Measurements from ENCODE around the gene OPCML.

Gene OPCML

DNA sequence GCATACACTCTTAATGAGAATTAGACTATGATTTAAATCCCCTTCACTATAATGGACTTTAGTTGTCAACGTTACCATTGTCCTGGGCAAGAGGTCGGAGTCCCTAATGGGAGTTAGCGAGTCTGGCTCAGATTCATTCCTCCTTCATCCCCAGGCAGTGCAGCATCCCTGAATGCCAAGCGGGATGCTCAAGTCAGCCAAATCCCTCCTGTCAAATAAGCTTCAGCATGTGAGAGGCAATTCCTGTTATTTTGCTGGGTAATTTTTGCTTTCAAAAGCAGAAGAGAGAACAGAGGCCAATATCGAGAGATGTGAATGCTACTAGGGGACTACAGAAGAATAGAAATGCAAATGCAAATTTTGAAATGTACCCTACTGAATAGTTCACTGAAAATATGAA, 186.2 kb downstream of the OPCML start:
- Histone ChIP-seq H4K20me1 (ENCODE audit: control insufficient read depth, insufficient read depth, low read depth, low read length) (no peaks in the 10 kb centered on the region), H3K4me2 (ENCODE audit: low read length) (no peak overlapping the region), H3K4me3 (ENCODE audit: low read length) (no peak overlapping the region), H3K4me1 (ENCODE audit: control insufficient read depth, low read length) (no peaks in the 10 kb centered on the region), H3F3A (ENCODE audit: control insufficient read depth, insufficient read depth) (no peaks in the 10 kb centered on the region), H3K27me3 (ENCODE audit: control insufficient read depth, low read length) (no peaks in the 10 kb centered on the region), H3K9me3 (ENCODE audit: control insufficient read depth, insufficient read depth, low read length) (no peaks in the 10 kb centered on the region), H3K36me3 (ENCODE audit: control insufficient read depth, low read length) (no peaks in the 10 kb centered on the region), H3K9me2 (replicated peaks; ENCODE audit: control insufficient read depth, low read length) (no peaks in the 10 kb centered on the region), H3K27ac (ENCODE audit: low read depth, low read length) (no peak overlapping the region), H3K79me2 (ENCODE audit: control insufficient read depth, low read length) (no peaks in the 10 kb centered on the region)
- TF ChIP-seq, protein P1, sequence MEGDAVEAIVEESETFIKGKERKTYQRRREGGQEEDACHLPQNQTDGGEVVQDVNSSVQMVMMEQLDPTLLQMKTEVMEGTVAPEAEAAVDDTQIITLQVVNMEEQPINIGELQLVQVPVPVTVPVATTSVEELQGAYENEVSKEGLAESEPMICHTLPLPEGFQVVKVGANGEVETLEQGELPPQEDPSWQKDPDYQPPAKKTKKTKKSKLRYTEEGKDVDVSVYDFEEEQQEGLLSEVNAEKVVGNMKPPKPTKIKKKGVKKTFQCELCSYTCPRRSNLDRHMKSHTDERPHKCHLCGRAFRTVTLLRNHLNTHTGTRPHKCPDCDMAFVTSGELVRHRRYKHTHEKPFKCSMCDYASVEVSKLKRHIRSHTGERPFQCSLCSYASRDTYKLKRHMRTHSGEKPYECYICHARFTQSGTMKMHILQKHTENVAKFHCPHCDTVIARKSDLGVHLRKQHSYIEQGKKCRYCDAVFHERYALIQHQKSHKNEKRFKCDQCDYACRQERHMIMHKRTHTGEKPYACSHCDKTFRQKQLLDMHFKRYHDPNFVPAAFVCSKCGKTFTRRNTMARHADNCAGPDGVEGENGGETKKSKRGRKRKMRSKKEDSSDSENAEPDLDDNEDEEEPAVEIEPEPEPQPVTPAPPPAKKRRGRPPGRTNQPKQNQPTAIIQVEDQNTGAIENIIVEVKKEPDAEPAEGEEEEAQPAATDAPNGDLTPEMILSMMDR (IDR thresholded peaks at IDR 0.05; ENCODE audit: low read depth, low read length, poor library complexity, severe bottlenecking) = no peak
- no peak for TF ChIP-seq EZH2phosphoT487 (IDR thresholded peaks at IDR 0.05; ENCODE audit: borderline replicate concordance, low read length)

DNA sequence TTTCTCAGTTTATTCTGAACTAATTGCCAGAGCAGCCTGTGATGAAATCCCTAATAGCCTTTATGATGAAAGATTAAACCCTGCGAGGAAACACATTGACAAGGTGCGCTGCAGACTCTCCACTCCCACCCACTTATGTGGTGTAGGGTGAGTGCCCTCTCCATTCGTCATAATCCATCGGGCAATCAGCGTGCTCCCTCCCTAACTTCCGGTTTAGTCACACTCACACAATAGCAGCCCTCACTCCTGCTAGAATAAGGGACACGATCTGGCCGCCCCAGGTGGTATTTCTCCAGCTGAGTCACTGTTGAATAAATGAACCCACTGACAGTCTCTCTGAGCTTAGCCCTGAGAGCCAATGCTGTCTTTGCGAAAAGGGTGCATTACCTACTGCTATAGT, 188.3 kb downstream of the OPCML start:
- TF ChIP-seq EZH2phosphoT487 (IDR thresholded peaks at IDR 0.05; ENCODE audit: borderline replicate concordance, low read length) = no peak
- TF ChIP-seq, protein P1 (IDR thresholded peaks at IDR 0.05; ENCODE audit: low read depth, low read length, poor library complexity, severe bottlenecking) = no peak
- no peaks in the 10 kb centered on the region for H3K9me3 ChIP-seq (ENCODE audit: control insufficient read depth, insufficient read depth, low read length)
- no peaks in the 10 kb centered on the region for H4K20me1 ChIP-seq (ENCODE audit: control insufficient read depth, insufficient read depth, low read depth, low read length)
- no peaks in the 10 kb centered on the region for H3K36me3 ChIP-seq (ENCODE audit: control insufficient read depth, low read length)
- H3K27me3 ChIP-seq (ENCODE audit: control insufficient read depth, low read length) = no peaks in the 10 kb centered on the region
- no peaks in the 10 kb centered on the region for H3K4me1 ChIP-seq (ENCODE audit: control insufficient read depth, low read length)
- no peak overlapping the region for H3K4me3 ChIP-seq (ENCODE audit: low read length)
- H3K9me2 ChIP-seq (replicated peaks; ENCODE audit: control insufficient read depth, low read length) = no peaks in the 10 kb centered on the region
- no peak overlapping the region for H3K27ac ChIP-seq (ENCODE audit: low read depth, low read length)
- H3K79me2 ChIP-seq (ENCODE audit: control insufficient read depth, low read length) = no peaks in the 10 kb centered on the region
- no peak overlapping the region for H3K4me2 ChIP-seq (ENCODE audit: low read length)
- no peaks in the 10 kb centered on the region for H3F3A ChIP-seq (ENCODE audit: control insufficient read depth, insufficient read depth)

DNA sequence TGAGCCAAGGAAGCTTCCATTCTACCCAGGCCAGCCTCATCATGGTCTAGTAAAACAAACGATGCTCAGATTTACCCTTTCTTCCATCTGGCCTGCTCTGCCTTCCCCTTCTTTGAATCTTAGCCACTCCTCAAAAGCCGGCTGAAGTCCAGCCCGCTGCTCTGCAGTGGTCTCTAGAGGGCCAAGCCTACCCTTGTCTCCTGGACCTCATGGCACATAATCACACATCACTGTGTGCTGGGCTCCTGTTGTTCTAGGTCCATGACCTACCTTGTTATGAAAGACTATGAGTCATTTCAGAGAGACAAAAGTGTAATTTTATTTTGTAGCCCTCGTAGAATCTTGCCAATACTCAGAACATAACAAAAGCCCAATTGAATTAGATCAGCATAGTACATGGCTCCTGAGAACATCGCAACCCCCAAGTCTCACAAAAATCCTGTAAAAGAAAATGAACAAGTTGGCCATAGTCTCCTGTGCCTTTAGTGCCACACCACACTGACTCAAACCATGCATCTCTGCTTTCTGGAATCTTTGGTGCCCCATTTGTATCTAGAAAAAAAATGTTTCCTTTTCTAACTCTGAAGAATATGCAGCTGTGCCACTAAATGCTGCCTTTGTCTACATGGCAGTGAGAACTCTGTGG, 192.7 kb downstream of the OPCML start:
- H3K27me3 ChIP-seq (ENCODE audit: control insufficient read depth, low read length) = no peaks in the 10 kb centered on the region
- H3K27ac ChIP-seq (ENCODE audit: low read depth, low read length) = no peak overlapping the region
- no peaks in the 10 kb centered on the region for H4K20me1 ChIP-seq (ENCODE audit: control insufficient read depth, insufficient read depth, low read depth, low read length)
- H3K4me2 ChIP-seq (ENCODE audit: low read length) = no peak overlapping the region
- H3K79me2 ChIP-seq (ENCODE audit: control insufficient read depth, low read length) = no peaks in the 10 kb centered on the region
- TF ChIP-seq, protein P1 (IDR thresholded peaks at IDR 0.05; ENCODE audit: low read depth, low read length, poor library complexity, severe bottlenecking) = no peak
- TF ChIP-seq EZH2phosphoT487 (IDR thresholded peaks at IDR 0.05; ENCODE audit: borderline replicate concordance, low read length) = no peak
- H3K9me3 ChIP-seq (ENCODE audit: control insufficient read depth, insufficient read depth, low read length) = no peaks in the 10 kb centered on the region
- no peak overlapping the region for H3K4me3 ChIP-seq (ENCODE audit: low read length)
- H3K4me1 ChIP-seq (ENCODE audit: control insufficient read depth, low read length) = no peaks in the 10 kb centered on the region
- H3K36me3 ChIP-seq (ENCODE audit: control insufficient read depth, low read length) = no peaks in the 10 kb centered on the region
- no peaks in the 10 kb centered on the region for H3K9me2 ChIP-seq (replicated peaks; ENCODE audit: control insufficient read depth, low read length)
- no peaks in the 10 kb centered on the region for H3F3A ChIP-seq (ENCODE audit: control insufficient read depth, insufficient read depth)

All from DOHH2 (cell line).